SK-N-SH (cell line): ENCODE data around the gene AIRE. TPM values are rescaled to one million over a fixed set of nuclear protein-coding genes. Genes with fewer than 3 reads are reported as not detected.

ENCODE experiments used
- CTCF ChIA-PET: fragments of 300-600, 350-600 bp; formaldehyde crosslinking; extraction: SDS; loops from one replicate; lab custom pipeline; 2021; lab: Yijun Ruan, JAX
- POLR2A ChIA-PET: fragments of 350-600 bp; sonication (Branson Sonifier 250); formaldehyde crosslinking; extraction: SDS; loops from one replicate; lab custom pipeline; 2020; ENCODE audit warnings: antibody characterized with exemption, inconsistent platforms; lab: Yijun Ruan, JAX
- DNase-seq: peaks from one replicate; pipeline ENCODE4 v3.0.0; 2012
- H2AFZ ChIP-seq: fragments of 200-600 bp; sonication (generic); 2 replicates; pipeline ENCODE4 v1.8.1; 2016; ENCODE audit warnings: antibody characterized with exemption, mild to moderate bottlenecking, low read depth
- H3F3A ChIP-seq: fragments of 200-600 bp; sonication (generic); replicated peaks from 2 replicates; pipeline ENCODE3; 2016; ENCODE audit warnings: antibody characterized with exemption, mild to moderate bottlenecking; ENCODE audit not compliant: insufficient read depth
- H3K27ac ChIP-seq, 2 experiments: fragments of 200-500 bp in 1 of 2; fragments of 200-600 bp in 1 of 2; sonication (Bioruptor generic) in 1 of 2; sonication (generic), shearing (Covaris generic) in 1 of 2; 2 replicates each; pipeline versions ENCODE4 v1.5.1 to v1.6.1; 2014 to 2016; ENCODE audit warnings: low read depth in 2 of 2, inconsistent platforms in 1 of 2, low read length in 1 of 2, mild to moderate bottlenecking in 1 of 2, mixed read lengths in 1 of 2
- H3K27me3 ChIP-seq: fragments of 200-600 bp; sonication (generic), shearing (Covaris generic); 2 replicates; pipeline ENCODE4 v1.6.1; 2016; ENCODE audit warnings: mixed run types; ENCODE audit not compliant: insufficient read depth
- H3K36me3 ChIP-seq, 2 experiments: fragments of 200-500 bp in 1 of 2; fragments of 200-600 bp in 1 of 2; sonication (Bioruptor generic) in 1 of 2; sonication (generic) in 1 of 2; replicated peaks in 1 of 2; 2 replicates each; pipeline versions ENCODE3 to v1.5.1; 2014 to 2016; ENCODE audit warnings: low read length in 1 of 2, mild to moderate bottlenecking in 1 of 2; ENCODE audit not compliant: insufficient read depth in 2 of 2, control insufficient read depth in 1 of 2
- H3K4me1 ChIP-seq, 2 experiments: fragments of 200-500 bp in 1 of 2; fragments of 200-600 bp in 1 of 2; sonication (Bioruptor generic) in 1 of 2; sonication (generic), shearing (Covaris generic) in 1 of 2; 2 replicates each; pipeline versions ENCODE4 v1.5.1 to v1.6.1; 2014 to 2016; ENCODE audit warnings: low read depth in 1 of 2, low read length in 1 of 2, mixed run types in 1 of 2; ENCODE audit not compliant: insufficient read depth in 2 of 2, control insufficient read depth in 1 of 2
- H3K4me2 ChIP-seq: fragments of 200-600 bp; sonication (generic), shearing (Covaris generic); 2 replicates; pipeline ENCODE4 v1.6.1; 2017; ENCODE audit warnings: mixed run types
- H3K4me3 ChIP-seq, 2 experiments: fragments of 200-500 bp in 1 of 2; fragments of 200-600 bp in 1 of 2; sonication (Bioruptor generic) in 1 of 2; sonication (generic), shearing (Covaris generic) in 1 of 2; 2 replicates each; pipeline versions ENCODE4 v1.5.1 to v1.8.1; 2014 to 2016; ENCODE audit warnings: low read depth in 2 of 2, inconsistent platforms in 1 of 2, low read length in 1 of 2, mild to moderate bottlenecking in 1 of 2, mixed read lengths in 1 of 2, moderate library complexity in 1 of 2
- H3K79me2 ChIP-seq: fragments of 200-600 bp; sonication (generic); 2 replicates; pipeline ENCODE4 v1.8.1; 2017; ENCODE audit warnings: mild to moderate bottlenecking; ENCODE audit not compliant: insufficient read depth
- H3K9ac ChIP-seq: fragments of 200-600 bp; sonication (generic); 2 replicates; pipeline ENCODE4 v1.6.1; 2017; ENCODE audit warnings: mixed run types
- H3K9me2 ChIP-seq: fragments of 200-600 bp; sonication (generic); 2 replicates; pipeline ENCODE4 v1.6.1; 2017; ENCODE audit warnings: mixed run types
- H3K9me3 ChIP-seq: fragments of 200-600 bp; sonication (generic); 2 replicates; pipeline ENCODE4 v1.6.1; 2017; ENCODE audit warnings: mixed run types, mild to moderate bottlenecking, moderate library complexity
- H4K20me1 ChIP-seq: fragments of 200-600 bp; sonication (generic); 2 replicates; pipeline ENCODE4 v1.6.1; 2017; ENCODE audit warnings: mild to moderate bottlenecking, mixed run types; ENCODE audit not compliant: insufficient read depth
- EZH2phosphoT487 ChIP-seq: fragments of 200-600 bp; sonication (generic); IDR thresholded peaks from 2 replicates; pipeline ENCODE4 v1.6.1; 2017; ENCODE audit warnings: low read depth, mixed run types, mild to moderate bottlenecking, antibody characterized with exemption, moderate library complexity, borderline replicate concordance
- FOXJ3 ChIP-seq: sonication (generic); formaldehyde crosslinking; IDR thresholded peaks from 2 replicates; pipeline ENCODE4 v1.5.1; 2020; ENCODE audit warnings: mild to moderate bottlenecking, missing genetic modification reagents
- NRF1 ChIP-seq: IDR thresholded peaks from 2 replicates; pipeline ENCODE4 v1.6.1; 2012; ENCODE audit warnings: low read depth, mild to moderate bottlenecking, low read length
- TCF12 ChIP-seq: IDR thresholded peaks from 2 replicates; pipeline ENCODE4 v1.4.0; 2012
- ZBTB33 ChIP-seq: IDR thresholded peaks from 2 replicates; pipeline ENCODE4 v1.4.0; 2012; ENCODE audit warnings: low read depth, borderline replicate concordance
- WGBS: methylation state at CpG from one replicate; pipeline ENCODE4 v1.1.6; 2017; ENCODE audit warnings: low lambda C conversion rate; 5-methylcytosine and 5-hydroxymethylcytosine counted together
- polyA plus RNA-seq, 3 experiments: library from polyadenylated mRNA; depleted of rRNA; stranded (reverse); fragments of >200 nt; gene quantifications; 2 replicates each; pipeline ENCODE4 v1.2.3, GENCODE V29; 2012
- TF ChIP-seq, protein P1 (sequence below): IDR thresholded peaks from 2 replicates; pipeline ENCODE4; 2012

AIRE gene
- polyA plus RNA-seq, 1 of the 3 experiments (the other 2 are of a cell fraction), result not detected

GRCh38 chr21:44261675-44262295, 23.9 kb upstream of the AIRE start, which contains the start of gene DNMT3L:
DNMT3L (minus strand) TSS chr21:44261897; CDS start chr21:44261259, 638 bp downstream.
- H2AFZ ChIP-seq, result no peak within 1 kb of the TSS
- DNase-seq, result no peak
- H3K27ac ChIP-seq, result no peak within 1 kb of the TSS
- no peak within 1 kb of the TSS for H3K4me3 ChIP-seq
- H4K20me1 ChIP-seq, result no peaks in the 10 kb centered on the region
- H3K9me3 ChIP-seq, result no peaks in the 10 kb centered on the region
- no peaks in the 10 kb centered on the region for H3K36me3 ChIP-seq
- H3K9me2 ChIP-seq, result no peaks in the 10 kb centered on the region
- H3K9ac ChIP-seq, result no peak within 1 kb of the TSS
- H3K4me2 ChIP-seq, result no peak within 1 kb of the TSS
- TF ChIP-seq, protein P1, sequence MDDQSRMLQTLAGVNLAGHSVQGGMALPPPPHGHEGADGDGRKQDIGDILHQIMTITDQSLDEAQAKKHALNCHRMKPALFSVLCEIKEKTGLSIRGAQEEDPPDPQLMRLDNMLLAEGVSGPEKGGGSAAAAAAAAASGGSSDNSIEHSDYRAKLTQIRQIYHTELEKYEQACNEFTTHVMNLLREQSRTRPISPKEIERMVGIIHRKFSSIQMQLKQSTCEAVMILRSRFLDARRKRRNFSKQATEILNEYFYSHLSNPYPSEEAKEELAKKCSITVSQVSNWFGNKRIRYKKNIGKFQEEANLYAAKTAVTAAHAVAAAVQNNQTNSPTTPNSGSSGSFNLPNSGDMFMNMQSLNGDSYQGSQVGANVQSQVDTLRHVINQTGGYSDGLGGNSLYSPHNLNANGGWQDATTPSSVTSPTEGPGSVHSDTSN, result no peak
- TF ChIP-seq NRF1 (no peak), TCF12 (no peak), ZBTB33 (no peak), EZH2phosphoT487 (no peak)
- H3F3A ChIP-seq, result no peaks in the 10 kb centered on the region
- H3K27me3 ChIP-seq, result no peaks in the 10 kb centered on the region
- 43% methylated on average over 5 of the region's 19 CpGs for WGBS
- no peaks in the 10 kb centered on the region for H3K4me1 ChIP-seq
- ChIA-PET POLR2A (no interaction called here), CTCF (no interaction called here)
- H3K79me2 ChIP-seq, result no peaks in the 10 kb centered on the region

DNA sequence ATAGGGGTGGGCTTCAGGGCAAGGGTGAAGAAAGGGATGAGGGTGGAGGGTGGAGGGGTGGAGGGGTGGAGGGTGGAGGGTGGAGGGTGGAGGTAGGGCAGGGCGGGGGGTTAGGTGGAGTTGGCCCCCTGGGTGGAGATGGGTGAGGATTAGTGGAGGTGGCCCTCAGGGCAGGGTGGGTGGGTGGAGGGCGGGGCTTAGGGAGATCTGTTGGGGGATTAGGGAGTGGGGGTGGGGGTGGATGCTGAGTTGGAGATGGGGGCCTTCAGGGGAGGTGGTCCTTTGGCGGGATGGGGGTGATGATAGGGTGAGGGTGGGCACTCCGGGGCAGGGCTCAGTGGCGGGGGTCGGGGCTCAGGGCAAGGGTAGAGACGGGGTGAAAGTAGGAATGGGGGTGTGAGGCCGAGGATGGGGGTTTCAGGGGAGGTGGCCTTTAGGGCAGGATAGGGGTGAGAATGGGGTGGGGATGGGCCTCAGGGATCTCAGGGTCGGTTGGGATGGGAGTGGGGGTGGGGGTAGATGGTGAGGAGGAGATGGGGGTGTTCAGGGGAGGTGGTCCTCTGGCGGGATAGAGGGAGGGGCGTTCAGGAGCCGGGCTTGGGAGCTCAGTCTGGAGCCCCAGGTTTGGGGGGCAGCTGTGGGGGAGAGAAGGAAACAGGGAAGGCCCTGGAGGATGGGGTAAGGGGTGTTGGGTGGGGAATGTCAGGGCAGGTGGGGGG, 23.2 kb upstream of the AIRE start:
- no peak for TF ChIP-seq FOXJ3 (CRISPR knock-in tag)
- Histone ChIP-seq H3K36me3 (no peaks in the 10 kb centered on the region), H3K9me2 (no peaks in the 10 kb centered on the region), H3F3A (no peaks in the 10 kb centered on the region), H3K9me3 (no peaks in the 10 kb centered on the region), H3K4me1 (no peaks in the 10 kb centered on the region), H3K27ac (no peak overlapping the region), H3K9ac (no peak overlapping the region), H3K4me2 (no peak overlapping the region), H2AFZ (no peak overlapping the region), H3K4me3 (no peak overlapping the region), H3K27me3 (no peaks in the 10 kb centered on the region), H4K20me1 (no peaks in the 10 kb centered on the region), H3K79me2 (no peaks in the 10 kb centered on the region)
- ChIA-PET CTCF (no interaction called here), POLR2A (no interaction called here)
- DNase-seq, result no peak
- 63% methylated on average over 12 of the region's 12 CpGs for WGBS
